ENCODE data around the gene MAP1A. TPM values are rescaled to one million over a fixed set of nuclear protein-coding genes. Genes with fewer than 3 reads are reported as not detected.
"Not testable (repeated sequence)": the region's sequence is repeated elsewhere in the genome, so short reads cannot be mapped to it uniquely, and the experiment has no call there.

Gene MAP1A
- polyA plus RNA-seq, 1 donor: 5.4 TPM

- Histone ChIP-seq H3K4me3 (ENCODE audit: low read length) (no peak overlapping the region), H3K36me3 (ENCODE audit: control insufficient read depth, insufficient read depth, low read length) (peaks cover 14% of the 10 kb centered on the region), H3K27ac (ENCODE audit: low read length) (no peak overlapping the region), H3K27me3 (ENCODE audit: control insufficient read depth, insufficient read depth, low read length) (no peaks in the 10 kb centered on the region), H3K9me3 (ENCODE audit: control insufficient read depth, low read depth, low read length) (no peaks in the 10 kb centered on the region), H3K4me1 (ENCODE audit: control insufficient read depth, insufficient read depth, low read length) (no peaks in the 10 kb centered on the region)
- 89% methylated on average over 3 of the region's 4 CpGs for WGBS (ENCODE audit: insufficient coverage, low lambda C conversion rate)
- DNase-seq: no peak
Measured at GRCh38 chr15:43552256-43552655, 34.8 kb downstream of the MAP1A start.

- 100% methylated on average over 1 of the region's 2 CpGs for WGBS (ENCODE audit: insufficient coverage, low lambda C conversion rate)
- no peak overlapping the region for H3K27ac ChIP-seq (ENCODE audit: low read length)
Measured at GRCh38 chr15:43552986-43553385, 35.6 kb downstream of the MAP1A start.

GRCh38 chr15:43562753-43563152 lies 45.3 kb downstream of the MAP1A start:
- not testable (repeated sequence) for DNase-seq; H3K27me3 ChIP-seq (ENCODE audit: control insufficient read depth, insufficient read depth, low read length); H3K4me1 ChIP-seq (ENCODE audit: control insufficient read depth, insufficient read depth, low read length); H3K4me3 ChIP-seq (ENCODE audit: low read length); H3K36me3 ChIP-seq (ENCODE audit: control insufficient read depth, insufficient read depth, low read length); H3K27ac ChIP-seq (ENCODE audit: low read length); H3K9me3 ChIP-seq (ENCODE audit: control insufficient read depth, low read depth, low read length)
- WGBS (ENCODE audit: insufficient coverage, low lambda C conversion rate): no CpG with 5 or more reads among the region's 3 CpGs

More at GRCh38 chr15:43552986-43553385, 35.6 kb downstream of the MAP1A start:
- Histone ChIP-seq H3K27me3 (ENCODE audit: control insufficient read depth, insufficient read depth, low read length) (no peaks in the 10 kb centered on the region), H3K4me1 (ENCODE audit: control insufficient read depth, insufficient read depth, low read length) (no peaks in the 10 kb centered on the region), H3K36me3 (ENCODE audit: control insufficient read depth, insufficient read depth, low read length) (peaks cover 12% of the 10 kb centered on the region), H3K4me3 (ENCODE audit: low read length) (no peak overlapping the region), H3K9me3 (ENCODE audit: control insufficient read depth, low read depth, low read length) (no peaks in the 10 kb centered on the region)
- DNase-seq: no peak

- not testable (repeated sequence) for H3K4me3 ChIP-seq (ENCODE audit: low read length); DNase-seq; H3K27ac ChIP-seq (ENCODE audit: low read length); H3K9me3 ChIP-seq (ENCODE audit: control insufficient read depth, low read depth, low read length); H3K4me1 ChIP-seq (ENCODE audit: control insufficient read depth, insufficient read depth, low read length); H3K36me3 ChIP-seq (ENCODE audit: control insufficient read depth, insufficient read depth, low read length); H3K27me3 ChIP-seq (ENCODE audit: control insufficient read depth, insufficient read depth, low read length)
- WGBS (ENCODE audit: insufficient coverage, low lambda C conversion rate): no CpG with 5 or more reads among the region's 8 CpGs
Measured at GRCh38 chr15:43563793-43564192, 46.4 kb downstream of the MAP1A start.

GRCh38 chr15:43566615-43567014 lies 49.2 kb downstream of the MAP1A start:
- not testable (repeated sequence) for DNase-seq; H3K27ac ChIP-seq (ENCODE audit: low read length); H3K4me1 ChIP-seq (ENCODE audit: control insufficient read depth, insufficient read depth, low read length); H3K4me3 ChIP-seq (ENCODE audit: low read length); H3K9me3 ChIP-seq (ENCODE audit: control insufficient read depth, low read depth, low read length); H3K36me3 ChIP-seq (ENCODE audit: control insufficient read depth, insufficient read depth, low read length); H3K27me3 ChIP-seq (ENCODE audit: control insufficient read depth, insufficient read depth, low read length)
- WGBS (ENCODE audit: insufficient coverage, low lambda C conversion rate): no CpG with 5 or more reads among the region's 2 CpGs

GRCh38 chr15:43574607-43575006 lies 57.2 kb downstream of the MAP1A start:
- H3K4me3 ChIP-seq (ENCODE audit: low read length); H3K36me3 ChIP-seq (ENCODE audit: control insufficient read depth, insufficient read depth, low read length); DNase-seq; H3K27ac ChIP-seq (ENCODE audit: low read length); H3K27me3 ChIP-seq (ENCODE audit: control insufficient read depth, insufficient read depth, low read length); H3K9me3 ChIP-seq (ENCODE audit: control insufficient read depth, low read depth, low read length); H3K4me1 ChIP-seq (ENCODE audit: control insufficient read depth, insufficient read depth, low read length): not testable (repeated sequence)
- no CpG with 5 or more reads among the region's 1 CpG for WGBS (ENCODE audit: insufficient coverage, low lambda C conversion rate)

Other genes starting within 250 kb of the MAP1A start
- not detected for gene TGM7, start 215.4 kb upstream of the MAP1A start, polyA plus RNA-seq
- 8.1 TPM for gene LCMT2, start 187.0 kb upstream of the MAP1A start, polyA plus RNA-seq
- 25.3 TPM for gene ZSCAN29, start 146.6 kb upstream of the MAP1A start, polyA plus RNA-seq
- 16.4 TPM for gene TUBGCP4, start 146.5 kb upstream of the MAP1A start, polyA plus RNA-seq
- 35.6 TPM for gene TP53BP1, start 24.5 kb upstream of the MAP1A start, polyA plus RNA-seq
- 159 TPM for gene PPIP5K1, start 72.6 kb downstream of the MAP1A start, polyA plus RNA-seq
- gene CKMT1B, start 76.4 kb downstream of the MAP1A start, polyA plus RNA-seq: 15.3 TPM
- 10.9 TPM for gene STRC, start 101.2 kb downstream of the MAP1A start, polyA plus RNA-seq
- gene CATSPER2, start 131.2 kb downstream of the MAP1A start, polyA plus RNA-seq: 55.3 TPM
- gene CKMT1A, start 176.3 kb downstream of the MAP1A start, polyA plus RNA-seq: 13.0 TPM
- 546 TPM for gene PDIA3, start 228.8 kb downstream of the MAP1A start, polyA plus RNA-seq

Measured in large intestine (tissue), 3 donors.